Activated CD4-positive, alpha-beta T cell treated with anti-CD3 and anti-CD28 coated beads, Interleukin-2, amount 10 ng/mL, durations not matched to agents 7 days and 5 days (primary cell): ENCODE measurements around the gene PIGP. TPM values are rescaled to one million over a fixed set of nuclear protein-coding genes. Genes with fewer than 3 reads are reported as not detected.

Experiments used
- CTCF ChIA-PET: fragments of 350-600 bp; sonication (Branson Sonifier 250); formaldehyde crosslinking; loops from one replicate; lab custom pipeline; 2021; ENCODE audit warnings: antibody characterized with exemption; lab: Charles Lee
- POLR2A ChIA-PET: fragments of 350-600 bp; sonication (Branson Sonifier 250); formaldehyde crosslinking; loops from one replicate; lab custom pipeline; 2021; ENCODE audit warnings: antibody characterized with exemption; lab: Charles Lee
- DNase-seq: peaks from one replicate; pipeline ENCODE4 v3.0.0-alpha.2; 2020
- H3K27ac Mint-ChIP-seq: one replicate; pipeline ENCODE4 v1.8.0; 2021; ENCODE audit warnings: mild to moderate bottlenecking, moderate library complexity, mixed read lengths
- H3K27me3 Mint-ChIP-seq: one replicate; pipeline ENCODE4 v1.8.0; 2021; ENCODE audit warnings: mixed read lengths
- H3K36me3 Mint-ChIP-seq: one replicate; pipeline ENCODE4 v1.8.0; 2021; ENCODE audit warnings: low read depth, mixed read lengths
- H3K4me1 Mint-ChIP-seq: one replicate; pipeline ENCODE4 v1.8.0; 2021; ENCODE audit warnings: mixed read lengths
- H3K4me3 Mint-ChIP-seq: one replicate; pipeline ENCODE4 v1.8.0; 2021; ENCODE audit warnings: mild to moderate bottlenecking, moderate library complexity, mixed read lengths
- H3K9me3 Mint-ChIP-seq: one replicate; pipeline ENCODE4 v1.8.0; 2021; ENCODE audit warnings: mixed read lengths
- total RNA-seq, 2 experiments: library from RNA; stranded (reverse); gene quantifications; one replicate each; pipeline ENCODE4 v1.2.3, GENCODE V29; 2021

The PIGP gene
- total RNA-seq, 2 experiments from 2014 or later = 13.5 to 21.7 TPM

DNA sequence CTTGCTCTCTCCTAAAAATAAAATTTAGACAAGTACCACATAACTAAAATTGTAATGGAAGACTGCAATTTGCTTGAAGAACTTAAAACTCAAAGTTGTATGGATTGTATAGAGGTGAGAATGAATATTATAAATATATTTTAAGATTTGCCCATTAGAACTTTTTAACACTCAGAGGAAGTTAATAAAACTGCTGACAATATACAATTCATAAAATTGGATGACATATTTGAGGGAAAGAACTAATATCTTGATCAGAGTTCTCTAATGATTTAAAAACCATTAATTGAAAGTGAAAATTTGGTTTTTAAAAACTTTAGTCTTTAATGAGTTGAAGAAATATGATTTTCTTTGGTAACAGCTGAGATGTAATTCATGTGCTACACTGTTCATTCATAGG is 21.1 kb upstream of the PIGP start:
- Mint-ChIP-seq H3K27me3 (no peaks in the 10 kb centered on the region), H3K27ac (no peak overlapping the region), H3K36me3 (peaks cover 22% of the 10 kb centered on the region), H3K4me3 (no peak overlapping the region), H3K9me3 (no peaks in the 10 kb centered on the region), H3K4me1 (peaks cover under 1% of the 10 kb centered on the region)
- no peak for DNase-seq
- CTCF ChIA-PET = no interaction called here
- POLR2A ChIA-PET = no interaction called here

DNA sequence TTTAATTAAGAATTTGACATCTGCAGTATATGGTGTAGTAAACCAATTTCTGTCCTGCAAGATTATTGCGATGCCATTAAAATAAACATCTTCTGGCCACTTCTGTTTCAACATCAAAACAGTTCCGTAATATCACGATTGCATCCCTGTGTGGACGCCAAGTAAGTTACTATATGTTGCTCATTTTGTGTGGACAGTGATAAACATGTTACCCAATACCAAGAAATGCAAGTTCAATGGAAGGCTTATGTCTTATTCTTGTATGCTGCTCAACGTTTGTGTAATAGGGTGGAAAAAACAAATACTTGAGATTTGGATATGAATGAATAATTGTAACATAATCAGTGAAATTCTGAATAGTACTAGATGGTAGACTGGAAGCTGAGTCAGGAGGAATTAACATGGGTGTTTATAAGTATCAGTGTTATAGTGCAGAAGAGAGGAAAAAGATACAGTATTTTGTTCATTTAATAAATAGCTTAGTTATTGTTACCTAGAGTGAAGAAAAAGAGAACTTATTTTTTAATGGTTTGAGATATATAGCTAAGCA is 15.4 kb upstream of the PIGP start:
- Mint-ChIP-seq H3K36me3 (peaks cover 12% of the 10 kb centered on the region), H3K9me3 (no peaks in the 10 kb centered on the region), H3K4me3 (no peak overlapping the region), H3K27ac (no peak overlapping the region), H3K4me1 (peaks cover 3% of the 10 kb centered on the region), H3K27me3 (no peaks in the 10 kb centered on the region)
- POLR2A ChIA-PET = no interaction called here
- DNase-seq = no peak
- CTCF ChIA-PET = interaction anchor here (1.2 to 1.3 kb wide), 2 partner anchors 13 to 34 kb away, joined by 3 to 4 read pairs; no protein-coding TSS in a partner anchor

DNA sequence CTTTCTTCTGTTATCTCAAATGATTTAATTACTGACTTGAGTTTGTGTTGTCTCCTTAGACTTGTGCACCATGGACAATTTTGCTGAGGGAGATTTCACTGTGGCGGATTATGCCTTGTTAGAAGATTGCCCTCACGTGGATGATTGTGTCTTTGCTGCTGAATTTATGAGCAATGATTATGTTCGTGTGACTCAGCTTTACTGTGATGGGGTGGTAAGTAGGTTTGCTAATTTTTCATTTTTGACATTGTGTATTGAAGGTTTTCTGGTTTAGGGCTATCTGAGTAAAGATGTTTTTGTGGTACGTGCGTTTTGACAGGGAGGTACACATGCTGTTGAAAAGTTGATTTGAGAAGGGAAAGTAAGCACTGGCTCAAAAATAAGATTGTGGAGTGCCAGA is 14.3 kb upstream of the PIGP start:
- CTCF ChIA-PET = no interaction called here
- POLR2A ChIA-PET = no interaction called here
- peaks cover 12% of the 10 kb centered on the region for H3K36me3 Mint-ChIP-seq

DNA sequence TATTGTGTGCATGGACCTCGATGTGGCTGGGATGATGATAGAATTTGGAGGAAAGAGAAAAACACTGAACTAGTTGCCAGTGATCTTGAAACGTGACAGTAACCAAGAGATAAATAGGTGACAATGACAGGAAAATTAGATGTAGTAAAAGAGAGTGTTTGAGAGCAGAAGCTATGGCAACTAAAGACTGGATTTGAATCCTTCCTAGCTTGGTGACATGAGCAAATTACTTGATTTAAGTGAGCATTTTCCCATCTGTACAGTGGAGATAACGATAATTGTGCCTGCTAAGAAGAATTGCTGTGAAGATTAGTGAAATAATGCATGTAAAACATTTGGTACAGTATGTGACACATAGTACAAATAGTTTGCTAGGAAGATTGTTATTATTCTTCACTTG is 12.9 kb upstream of the PIGP start:
- peaks cover 9% of the 10 kb centered on the region for H3K36me3 Mint-ChIP-seq
- DNase-seq = no peak
- H3K4me1 Mint-ChIP-seq = peaks cover 7% of the 10 kb centered on the region
- CTCF ChIA-PET = no interaction called here
- H3K9me3 Mint-ChIP-seq = no peaks in the 10 kb centered on the region
- H3K4me3 Mint-ChIP-seq = no peak overlapping the region
- POLR2A ChIA-PET = no interaction called here
- H3K27me3 Mint-ChIP-seq = no peaks in the 10 kb centered on the region
- no peak overlapping the region for H3K27ac Mint-ChIP-seq

More for the DNA sequence above, 14.3 kb upstream of the PIGP start:
- Mint-ChIP-seq H3K27me3 (no peaks in the 10 kb centered on the region), H3K27ac (no peak overlapping the region), H3K9me3 (no peaks in the 10 kb centered on the region), H3K4me3 (no peak overlapping the region), H3K4me1 (peaks cover 7% of the 10 kb centered on the region)
- DNase-seq = no peak

DNA sequence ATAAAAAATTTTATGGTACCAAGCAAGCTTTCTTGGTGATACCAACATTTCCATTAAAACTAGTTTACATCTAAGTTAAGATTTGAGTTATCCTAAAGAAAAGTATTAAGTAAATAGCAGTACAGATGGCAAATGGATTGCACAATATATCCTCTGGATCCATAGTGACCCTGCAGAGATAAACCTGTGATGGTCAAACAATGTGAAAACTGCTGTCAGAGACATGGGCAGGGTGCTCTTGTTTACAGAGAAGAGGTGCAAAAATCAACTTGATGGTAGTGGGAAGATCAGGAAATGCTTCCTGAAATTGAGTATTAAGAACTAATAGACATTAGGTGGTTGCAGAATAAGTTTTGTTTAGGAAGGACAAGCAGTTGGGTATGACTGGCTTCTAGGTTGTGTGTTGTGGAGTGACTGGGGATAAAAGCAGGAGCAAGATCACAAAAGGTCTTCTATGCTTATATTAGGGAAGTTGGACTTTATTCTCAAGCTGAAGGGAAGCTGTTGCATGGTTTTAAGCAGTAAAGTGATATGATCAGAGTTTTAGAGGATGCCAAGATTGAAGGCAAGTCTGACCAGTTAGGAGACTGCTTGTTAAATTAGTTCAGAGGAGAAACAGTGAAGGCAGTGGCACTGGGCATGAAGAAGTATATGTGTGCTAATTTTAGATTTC is 10.1 kb upstream of the PIGP start:
- Mint-ChIP-seq H3K36me3 (peaks cover 7% of the 10 kb centered on the region), H3K4me1 (peaks cover 13% of the 10 kb centered on the region), H3K27ac (no peak overlapping the region), H3K9me3 (peaks cover 3% of the 10 kb centered on the region), H3K27me3 (no peaks in the 10 kb centered on the region), H3K4me3 (no peak overlapping the region)
- ChIA-PET CTCF (no interaction called here), POLR2A (no interaction called here)
- no peak for DNase-seq

DNA sequence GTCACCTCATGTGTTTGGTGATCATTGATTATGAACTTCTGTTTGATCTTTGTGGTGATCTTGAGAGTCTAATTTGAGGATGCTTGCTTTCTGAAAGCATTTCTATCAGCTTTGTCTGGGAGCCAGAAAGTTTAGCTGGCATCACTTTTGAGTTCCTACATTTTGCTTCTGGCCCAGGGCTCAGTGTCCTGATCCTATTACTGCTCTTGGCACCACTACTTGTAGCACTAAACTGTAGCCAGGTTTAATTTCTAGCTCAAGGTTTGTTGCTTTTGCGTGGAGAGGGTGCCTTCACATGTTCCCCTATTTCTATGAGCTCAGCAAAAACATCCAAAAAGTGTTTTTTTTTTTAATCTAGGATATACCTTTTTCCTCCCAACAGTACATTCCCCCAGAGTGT is 9.5 kb upstream of the PIGP start:
- POLR2A ChIA-PET = no interaction called here
- no peak for DNase-seq
- CTCF ChIA-PET = no interaction called here
- H3K4me1 Mint-ChIP-seq = peaks cover 19% of the 10 kb centered on the region
- no peak overlapping the region for H3K4me3 Mint-ChIP-seq
- H3K27me3 Mint-ChIP-seq = no peaks in the 10 kb centered on the region
- no peak overlapping the region for H3K27ac Mint-ChIP-seq
- H3K9me3 Mint-ChIP-seq = peaks cover 3% of the 10 kb centered on the region
- peaks cover 7% of the 10 kb centered on the region for H3K36me3 Mint-ChIP-seq

DNA sequence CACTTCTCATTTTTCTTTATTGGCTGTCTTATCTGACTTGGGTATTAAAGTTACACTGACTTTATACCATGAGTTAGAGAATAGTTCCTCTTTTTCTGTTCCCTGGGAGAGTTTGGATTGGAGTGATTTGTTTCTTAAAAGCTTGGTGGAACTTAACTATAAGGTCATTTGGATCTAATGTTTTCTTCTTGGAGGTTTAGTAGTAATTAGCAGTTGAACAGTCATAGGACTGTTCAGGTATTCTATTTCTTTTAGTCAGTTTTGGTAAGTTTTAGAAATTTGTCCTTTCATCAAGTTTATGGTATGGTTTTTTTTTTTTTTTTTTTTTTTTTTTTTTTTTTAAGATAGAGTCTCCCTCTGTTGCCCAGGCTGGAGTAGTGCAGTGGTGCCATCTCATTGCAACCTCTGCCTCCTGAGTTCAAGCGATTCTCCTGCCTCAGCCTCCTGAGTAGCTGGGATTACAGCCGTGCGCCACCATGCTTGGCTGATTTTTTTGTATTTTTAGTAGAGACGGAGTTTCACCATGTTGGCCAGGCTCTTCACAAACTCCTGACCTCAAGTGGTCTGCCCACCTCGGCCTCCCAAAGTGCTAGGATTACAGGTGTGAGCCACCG is 6.4 kb upstream of the PIGP start:
- H3K9me3 Mint-ChIP-seq = peaks cover 3% of the 10 kb centered on the region
- ChIA-PET POLR2A (no interaction called here), CTCF (interaction anchor here (0.6 kb wide), 1 partner anchor 503 kb away, joined by 4 read pairs; no protein-coding TSS in a partner anchor)
- H3K4me1 Mint-ChIP-seq = peaks cover 29% of the 10 kb centered on the region
- H3K36me3 Mint-ChIP-seq = peaks cover 6% of the 10 kb centered on the region
- peak; percentile 27 for DNase-seq
- H3K27ac Mint-ChIP-seq = no peak overlapping the region
- H3K4me3 Mint-ChIP-seq = no peak overlapping the region
- H3K27me3 Mint-ChIP-seq = no peaks in the 10 kb centered on the region

DNA sequence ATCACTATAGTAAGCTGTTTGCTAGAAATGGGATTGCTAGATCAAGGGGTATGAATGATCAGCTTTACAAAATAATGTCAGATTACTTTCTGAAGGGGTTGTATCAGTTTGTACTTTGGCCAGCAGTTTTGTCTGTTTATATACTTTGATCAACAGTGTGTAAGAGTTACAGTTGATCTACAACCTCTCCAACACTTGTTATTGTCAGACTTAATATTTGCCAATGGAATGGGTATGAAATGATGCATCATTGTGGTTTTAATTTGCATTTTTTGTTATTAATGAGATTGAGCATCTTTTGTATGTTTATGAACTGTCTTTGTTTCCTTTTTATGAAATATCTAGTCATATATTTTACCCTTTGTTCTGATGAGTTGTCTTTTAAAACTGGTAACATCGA is 4.5 kb upstream of the PIGP start:
- ChIA-PET CTCF (interaction anchor here (0.6 kb wide), 1 partner anchor 501 kb away, joined by 3 read pairs; no protein-coding TSS in a partner anchor), POLR2A (no interaction called here)
- peaks cover 3% of the 10 kb centered on the region for H3K9me3 Mint-ChIP-seq
- H3K4me3 Mint-ChIP-seq = no peak overlapping the region
- peaks cover 3% of the 10 kb centered on the region for H3K36me3 Mint-ChIP-seq
- peaks cover 26% of the 10 kb centered on the region for H3K4me1 Mint-ChIP-seq
- H3K27ac Mint-ChIP-seq = no peak overlapping the region
- no peak for DNase-seq
- no peaks in the 10 kb centered on the region for H3K27me3 Mint-ChIP-seq

DNA sequence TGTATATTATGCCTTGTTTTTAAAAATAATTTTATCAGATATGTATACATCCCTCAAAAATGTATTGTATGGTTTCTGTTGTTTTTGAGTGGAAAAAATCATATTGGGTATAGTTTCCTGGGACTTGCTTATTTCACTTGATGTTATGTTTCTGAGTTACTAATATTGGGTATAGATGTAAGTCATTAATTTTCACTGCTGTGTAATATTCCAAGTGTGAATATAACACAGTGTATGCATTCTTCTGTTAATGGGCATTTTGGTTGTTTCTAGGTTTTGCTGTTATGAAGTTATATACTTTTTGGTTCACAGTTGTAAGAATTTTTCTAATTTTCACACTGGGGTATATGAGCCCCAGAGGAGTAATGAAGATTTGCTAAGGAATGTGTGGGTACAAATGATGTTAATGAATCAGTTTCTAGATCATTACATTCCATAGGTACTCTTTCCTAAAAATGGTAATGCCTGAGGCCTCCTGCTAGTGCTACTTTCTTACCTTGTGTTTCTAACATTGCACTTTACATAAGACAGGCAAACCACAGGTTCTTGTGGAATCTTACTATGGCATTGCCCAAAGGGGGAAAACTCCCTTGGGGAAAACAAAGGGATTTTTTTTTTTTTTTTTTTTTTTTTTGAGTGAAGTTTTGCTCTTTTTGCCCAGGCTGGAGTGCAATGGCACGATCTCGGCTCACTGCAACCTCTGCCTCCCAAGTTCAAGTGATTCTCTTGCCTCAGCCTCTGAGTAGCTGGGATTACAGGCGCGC is 3.4 kb upstream of the PIGP start:
- POLR2A ChIA-PET = no interaction called here

DNA sequence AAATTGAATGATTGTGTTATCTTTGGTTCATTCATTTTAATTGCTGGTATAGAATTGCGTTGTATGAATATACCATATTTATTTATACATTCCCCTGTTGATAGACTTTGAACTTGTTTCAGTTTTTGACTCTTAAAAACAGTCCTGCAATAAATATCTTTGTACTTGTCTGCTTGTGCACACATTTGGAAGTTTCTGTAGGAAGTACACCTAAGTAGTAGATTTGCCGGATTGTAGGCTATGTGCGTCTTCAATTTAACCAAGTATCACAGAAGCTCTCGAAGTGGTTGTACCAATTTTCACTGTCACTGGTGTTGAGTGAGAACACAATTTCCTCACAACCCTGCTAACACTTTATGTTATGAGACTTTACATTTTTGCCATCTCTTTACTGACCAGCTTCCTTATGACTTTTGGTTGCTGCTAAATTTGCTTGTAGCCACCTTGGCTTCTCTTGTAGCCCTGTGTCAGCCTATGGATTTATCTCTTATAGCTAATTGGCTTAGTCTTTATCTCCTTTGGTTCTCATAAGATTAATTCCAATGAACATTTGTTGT is 2.4 kb upstream of the PIGP start:
- peaks cover 43% of the 10 kb centered on the region for H3K4me1 Mint-ChIP-seq
- no peak for DNase-seq
- H3K27ac Mint-ChIP-seq = no peak overlapping the region
- ChIA-PET POLR2A (no interaction called here), CTCF (interaction anchor here (1.1 kb wide), 1 partner anchor 13 kb away, joined by 4 read pairs; no protein-coding TSS in a partner anchor)
- peaks cover 3% of the 10 kb centered on the region for H3K9me3 Mint-ChIP-seq
- peaks cover 13% of the 10 kb centered on the region for H3K36me3 Mint-ChIP-seq
- peak overlapping the region; percentile 37 for H3K4me3 Mint-ChIP-seq
- no peaks in the 10 kb centered on the region for H3K27me3 Mint-ChIP-seq

More for the DNA sequence above, 3.4 kb upstream of the PIGP start:
- Mint-ChIP-seq H3K27me3 (no peaks in the 10 kb centered on the region), H3K4me3 (no peak overlapping the region), H3K36me3 (peaks cover 7% of the 10 kb centered on the region), H3K27ac (no peak overlapping the region), H3K9me3 (peaks cover 3% of the 10 kb centered on the region), H3K4me1 (peaks cover 36% of the 10 kb centered on the region)
- no peak for DNase-seq
- CTCF ChIA-PET = no interaction called here

DNA sequence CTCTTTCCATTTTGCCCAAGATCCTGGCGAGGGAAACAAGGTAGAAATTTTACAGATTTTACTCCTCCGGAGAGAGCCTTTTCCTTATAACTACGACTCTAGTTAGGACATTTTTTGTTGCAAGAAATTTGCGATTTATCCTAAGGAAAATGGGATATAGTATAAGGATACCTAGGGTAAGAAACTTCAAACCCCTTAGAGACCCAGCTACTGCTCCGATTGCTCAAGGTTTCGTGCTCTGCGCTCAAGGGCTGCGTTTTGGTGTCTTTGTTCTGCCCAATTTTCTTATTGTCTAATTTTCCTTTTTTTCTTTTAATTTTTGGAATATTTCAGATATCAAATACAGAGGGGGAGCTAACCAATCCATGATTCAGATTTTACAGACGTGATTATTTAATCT is 1.7 kb upstream of the PIGP start:
- Mint-ChIP-seq H3K4me3 (peak overlapping the region; percentile 88), H3K9me3 (peaks cover 3% of the 10 kb centered on the region), H3K36me3 (peaks cover 13% of the 10 kb centered on the region), H3K4me1 (peaks cover 46% of the 10 kb centered on the region), H3K27ac (peak overlapping the region; percentile 92), H3K27me3 (no peaks in the 10 kb centered on the region)
- ChIA-PET POLR2A (no interaction called here), CTCF (interaction anchor here (1.1 kb wide), 1 partner anchor 14 kb away, joined by 4 read pairs; no protein-coding TSS in a partner anchor)
- no peak for DNase-seq

DNA sequence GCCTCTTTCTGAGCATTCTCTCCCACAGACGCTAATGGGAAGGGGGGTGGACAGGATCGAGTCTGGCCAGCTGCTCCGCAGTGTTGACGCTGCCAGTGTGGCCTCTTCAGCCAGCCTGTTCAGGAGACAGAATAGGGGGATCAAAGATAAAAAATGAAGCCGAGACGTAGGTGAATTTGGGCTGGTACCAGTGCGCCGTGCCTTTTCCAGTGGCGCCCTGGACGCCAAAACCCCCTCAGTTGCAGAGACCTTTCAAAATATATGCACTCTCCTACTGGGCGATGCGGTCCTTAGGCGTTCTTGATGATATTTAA is 1.3 kb upstream of the PIGP start:
- POLR2A ChIA-PET = no interaction called here
- H3K4me1 Mint-ChIP-seq = peaks cover 42% of the 10 kb centered on the region
- H3K27ac Mint-ChIP-seq = peak overlapping the region; percentile 92
- peaks cover 12% of the 10 kb centered on the region for H3K36me3 Mint-ChIP-seq
- H3K4me3 Mint-ChIP-seq = peak overlapping the region; percentile 88
- no peaks in the 10 kb centered on the region for H3K27me3 Mint-ChIP-seq
- peaks cover 2% of the 10 kb centered on the region for H3K9me3 Mint-ChIP-seq
- no peak for DNase-seq
- CTCF ChIA-PET = no interaction called here
